ENCODE measurements around the gene TRIM64.
"Not testable (repeated sequence)": the region's sequence is repeated elsewhere in the genome, so short reads cannot be mapped to it uniquely, and the experiment has no call there.

TRIM64 gene

GRCh38 chr11:89965737-89966136 lies at the start of gene TRIM64:
TRIM64 (plus strand) TSS chr11:89966037; CDS start chr11:89968504, 2,467 bp downstream.
- not testable (repeated sequence) for DNase-seq

- DNase-seq = no peak
These were observed 43.6 kb upstream of the TRIM64 start, which contains the start of gene TRIM49D1 for GRCh38 chr11:89922195-89922660. TRIM49D1 (minus strand) TSS chr11:89922245; CDS start chr11:89917710, 4,535 bp downstream.

GRCh38 chr11:89923764-89924163 lies 42.1 kb upstream of the TRIM64 start, which contains the start of gene TRIM49D2:
TRIM49D2 (plus strand) TSS chr11:89924064; CDS start chr11:89926762, 2,698 bp downstream.
- DNase-seq = not testable (repeated sequence)

- DNase-seq = not testable (repeated sequence)
These were observed 5.0 kb upstream of the TRIM64 start for GRCh38 chr11:89960833-89961232.

Data from NCI-H2081 (cell line).